Measurements from ENCODE around the gene EIF3L. TPM values are rescaled to one million over a fixed set of nuclear protein-coding genes. Genes with fewer than 3 reads are reported as not detected.
A peak's percentile ranks its signal among the peaks of the same experiment; 100 is the strongest.

EIF3L gene
- polyA plus RNA-seq, 1 donor from 2014 or later: 352 TPM

GRCh38 chr22:37802310-37803194 lies 46.7 kb upstream of the EIF3L start:
- Histone ChIP-seq H3K27ac (ENCODE audit: low read length) (peak overlapping the region; percentile 42), H3F3A (ENCODE audit: insufficient read depth, low read length, poor library complexity, severe bottlenecking) (peaks cover 5% of the 10 kb centered on the region), H4K20me1 (ENCODE audit: insufficient read depth) (no peaks in the 10 kb centered on the region), H3K27me3 (ENCODE audit: insufficient read depth, low read depth, low read length) (peaks cover 42% of the 10 kb centered on the region), H3K4me3 (ENCODE audit: low read length) (peak overlapping the region; percentile 89), H2AFZ (ENCODE audit: low read depth, low read length) (peak overlapping the region; percentile 94), H3K36me3 (ENCODE audit: insufficient read depth, low read length) (no peaks in the 10 kb centered on the region), H3K9me2 (ENCODE audit: insufficient read depth, low read length) (no peaks in the 10 kb centered on the region), H3K79me2 (replicated peaks; ENCODE audit: insufficient read depth, low read length) (no peaks in the 10 kb centered on the region), H3K9me3 (ENCODE audit: low read length) (no peaks in the 10 kb centered on the region), H3K4me2 (ENCODE audit: low read length) (peak overlapping the region; percentile 88), H3K9ac (ENCODE audit: low read length) (peak overlapping the region; percentile 84)
- TF ChIP-seq RAD21 (conservative IDR thresholded peaks at IDR 0.05) (no peak), EZH2 (IDR thresholded peaks at IDR 0.05; ENCODE audit: borderline replicate concordance, insufficient read depth, low read length, poor library complexity, severe bottlenecking) (no peak), CTCF (IDR thresholded peaks at IDR 0.05; ENCODE audit: poor library complexity, severe bottlenecking) (peak; percentile 59), EP300 (conservative IDR thresholded peaks at IDR 0.05; ENCODE audit: poor library complexity, severe bottlenecking) (peak; percentile 40), POLR2AphosphoS5 (IDR thresholded peaks at IDR 0.05) (peak; percentile 91), TAF1 (IDR thresholded peaks at IDR 0.05; ENCODE audit: low read depth) (peak; percentile 34)
- TF ChIP-seq, protein P1, sequence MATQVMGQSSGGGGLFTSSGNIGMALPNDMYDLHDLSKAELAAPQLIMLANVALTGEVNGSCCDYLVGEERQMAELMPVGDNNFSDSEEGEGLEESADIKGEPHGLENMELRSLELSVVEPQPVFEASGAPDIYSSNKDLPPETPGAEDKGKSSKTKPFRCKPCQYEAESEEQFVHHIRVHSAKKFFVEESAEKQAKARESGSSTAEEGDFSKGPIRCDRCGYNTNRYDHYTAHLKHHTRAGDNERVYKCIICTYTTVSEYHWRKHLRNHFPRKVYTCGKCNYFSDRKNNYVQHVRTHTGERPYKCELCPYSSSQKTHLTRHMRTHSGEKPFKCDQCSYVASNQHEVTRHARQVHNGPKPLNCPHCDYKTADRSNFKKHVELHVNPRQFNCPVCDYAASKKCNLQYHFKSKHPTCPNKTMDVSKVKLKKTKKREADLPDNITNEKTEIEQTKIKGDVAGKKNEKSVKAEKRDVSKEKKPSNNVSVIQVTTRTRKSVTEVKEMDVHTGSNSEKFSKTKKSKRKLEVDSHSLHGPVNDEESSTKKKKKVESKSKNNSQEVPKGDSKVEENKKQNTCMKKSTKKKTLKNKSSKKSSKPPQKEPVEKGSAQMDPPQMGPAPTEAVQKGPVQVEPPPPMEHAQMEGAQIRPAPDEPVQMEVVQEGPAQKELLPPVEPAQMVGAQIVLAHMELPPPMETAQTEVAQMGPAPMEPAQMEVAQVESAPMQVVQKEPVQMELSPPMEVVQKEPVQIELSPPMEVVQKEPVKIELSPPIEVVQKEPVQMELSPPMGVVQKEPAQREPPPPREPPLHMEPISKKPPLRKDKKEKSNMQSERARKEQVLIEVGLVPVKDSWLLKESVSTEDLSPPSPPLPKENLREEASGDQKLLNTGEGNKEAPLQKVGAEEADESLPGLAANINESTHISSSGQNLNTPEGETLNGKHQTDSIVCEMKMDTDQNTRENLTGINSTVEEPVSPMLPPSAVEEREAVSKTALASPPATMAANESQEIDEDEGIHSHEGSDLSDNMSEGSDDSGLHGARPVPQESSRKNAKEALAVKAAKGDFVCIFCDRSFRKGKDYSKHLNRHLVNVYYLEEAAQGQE (IDR thresholded peaks at IDR 0.05; ENCODE audit: borderline replicate concordance): peak; percentile 62

GRCh38 chr22:37803195-37803638 lies 46.0 kb upstream of the EIF3L start:
- H3K9me2 ChIP-seq (ENCODE audit: insufficient read depth, low read length): no peaks in the 10 kb centered on the region
- peaks cover 42% of the 10 kb centered on the region for H3K27me3 ChIP-seq (ENCODE audit: insufficient read depth, low read depth, low read length)
- peak overlapping the region; percentile 88 for H3K4me2 ChIP-seq (ENCODE audit: low read length)
- peak overlapping the region; percentile 84 for H3K9ac ChIP-seq (ENCODE audit: low read length)
- no peaks in the 10 kb centered on the region for H3K36me3 ChIP-seq (ENCODE audit: insufficient read depth, low read length)
- no peak overlapping the region for H3K27ac ChIP-seq (ENCODE audit: low read length)
- no peaks in the 10 kb centered on the region for H3K79me2 ChIP-seq (replicated peaks; ENCODE audit: insufficient read depth, low read length)
- H2AFZ ChIP-seq (ENCODE audit: low read depth, low read length): no peak overlapping the region
- peak overlapping the region; percentile 89 for H3K4me3 ChIP-seq (ENCODE audit: low read length)
- peaks cover 5% of the 10 kb centered on the region for H3F3A ChIP-seq (ENCODE audit: insufficient read depth, low read length, poor library complexity, severe bottlenecking)
- TF ChIP-seq POLR2AphosphoS5 (IDR thresholded peaks at IDR 0.05) (no peak), CTCF (IDR thresholded peaks at IDR 0.05; ENCODE audit: poor library complexity, severe bottlenecking) (no peak), EP300 (conservative IDR thresholded peaks at IDR 0.05; ENCODE audit: poor library complexity, severe bottlenecking) (no peak), MXI1 (conservative IDR thresholded peaks at IDR 0.05; ENCODE audit: poor library complexity, severe bottlenecking) (no peak), EZH2 (IDR thresholded peaks at IDR 0.05; ENCODE audit: borderline replicate concordance, insufficient read depth, low read length, poor library complexity, severe bottlenecking) (no peak), SMC3 (conservative IDR thresholded peaks at IDR 0.05; ENCODE audit: poor library complexity) (no peak), TAF1 (IDR thresholded peaks at IDR 0.05; ENCODE audit: low read depth) (no peak)
- no peaks in the 10 kb centered on the region for H3K9me3 ChIP-seq (ENCODE audit: low read length)
- H4K20me1 ChIP-seq (ENCODE audit: insufficient read depth): no peaks in the 10 kb centered on the region
